ENCODE measurements around the gene CUBN. TPM values are rescaled to one million over a fixed set of nuclear protein-coding genes. Genes with fewer than 3 reads are reported as not detected.

The CUBN gene
- total RNA-seq, 1 experiment from 2014 or later, result 0.46 TPM

GRCh38 chr10:17177014-17177413 is 47.4 kb upstream of the CUBN start (continued):
- no peak for TF ChIP-seq ZNF232 (CRISPR knock-in tag; IDR thresholded peaks at IDR 0.05)
- TF ChIP-seq IRF2 (CRISPR knock-in tag; IDR thresholded peaks at IDR 0.05; ENCODE audit: borderline replicate concordance, low read depth), result no peak
- TF ChIP-seq JAZF1 (CRISPR knock-in tag; IDR thresholded peaks at IDR 0.05), result no peak
- no peak for TF ChIP-seq ELF4 (CRISPR knock-in tag; IDR thresholded peaks at IDR 0.05; ENCODE audit: low read depth)
- no peak for TF ChIP-seq GABPB1 (CRISPR knock-in tag; IDR thresholded peaks at IDR 0.05)
- no peak for TF ChIP-seq NR3C1 (CRISPR knock-in tag; conservative IDR thresholded peaks at IDR 0.05; ENCODE audit: low read depth)
- TF ChIP-seq CREM (CRISPR knock-in tag; IDR thresholded peaks at IDR 0.05), result no peak
- no peak for TF ChIP-seq ZNF423 (CRISPR knock-in tag; IDR thresholded peaks at IDR 0.05)
- no peak for TF ChIP-seq RELA (CRISPR knock-in tag; IDR thresholded peaks at IDR 0.05; ENCODE audit: borderline replicate concordance)
- TF ChIP-seq, protein P1, sequence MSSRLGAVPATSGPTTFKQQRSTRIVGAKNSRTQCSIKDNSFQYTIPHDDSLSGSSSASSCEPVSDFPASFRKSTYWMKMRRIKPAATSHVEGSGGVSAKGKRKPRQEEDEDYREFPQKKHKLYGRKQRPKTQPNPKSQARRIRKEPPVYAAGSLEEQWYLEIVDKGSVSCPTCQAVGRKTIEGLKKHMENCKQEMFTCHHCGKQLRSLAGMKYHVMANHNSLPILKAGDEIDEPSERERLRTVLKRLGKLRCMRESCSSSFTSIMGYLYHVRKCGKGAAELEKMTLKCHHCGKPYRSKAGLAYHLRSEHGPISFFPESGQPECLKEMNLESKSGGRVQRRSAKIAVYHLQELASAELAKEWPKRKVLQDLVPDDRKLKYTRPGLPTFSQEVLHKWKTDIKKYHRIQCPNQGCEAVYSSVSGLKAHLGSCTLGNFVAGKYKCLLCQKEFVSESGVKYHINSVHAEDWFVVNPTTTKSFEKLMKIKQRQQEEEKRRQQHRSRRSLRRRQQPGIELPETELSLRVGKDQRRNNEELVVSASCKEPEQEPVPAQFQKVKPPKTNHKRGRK (CRISPR knock-in tag; IDR thresholded peaks at IDR 0.05; ENCODE audit: borderline replicate concordance), result no peak

DNA sequence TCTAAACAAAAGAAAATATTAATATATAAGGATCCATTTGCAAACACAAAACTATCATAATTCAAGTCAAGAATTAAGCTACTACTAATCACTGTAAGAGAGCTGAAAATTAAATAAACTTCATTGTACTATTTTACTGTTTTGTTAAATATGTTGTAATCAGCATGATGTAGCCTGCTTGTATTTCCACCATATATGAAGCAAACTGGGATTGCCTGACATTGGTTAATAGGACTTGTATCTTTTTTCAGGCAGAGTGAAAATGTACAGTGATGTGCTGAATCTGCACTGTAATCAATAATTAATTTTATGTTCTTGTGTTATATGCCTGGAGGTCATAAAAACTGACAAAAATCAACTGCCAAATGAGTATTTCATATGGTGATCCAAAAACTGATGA is 46.5 kb upstream of the CUBN start:
- H3K27ac Mint-ChIP-seq, result no peak overlapping the region
- ATAC-seq, result no peak
- H3K36me3 Mint-ChIP-seq, result no peaks in the 10 kb centered on the region
- H3K4me1 Mint-ChIP-seq, result peaks cover 7% of the 10 kb centered on the region
- no peak overlapping the region for H3K4me3 Mint-ChIP-seq
- POLR2A ChIA-PET, result no interaction called here
- no peaks in the 10 kb centered on the region for H3K9me3 Mint-ChIP-seq
- no peaks in the 10 kb centered on the region for H3K27me3 Mint-ChIP-seq (ENCODE audit: low read depth)
- TF ChIP-seq NR3C1 (CRISPR knock-in tag; conservative IDR thresholded peaks at IDR 0.05; ENCODE audit: low read depth) (no peak), MAX (CRISPR knock-in tag; IDR thresholded peaks at IDR 0.05) (no peak), ZNF232 (CRISPR knock-in tag; IDR thresholded peaks at IDR 0.05) (no peak), SOX15 (CRISPR knock-in tag; IDR thresholded peaks at IDR 0.05) (no peak), GTF2I (CRISPR knock-in tag; conservative IDR thresholded peaks at IDR 0.05) (no peak), ATF1 (CRISPR knock-in tag; IDR thresholded peaks at IDR 0.05) (no peak), TP53 (CRISPR knock-in tag; IDR thresholded peaks at IDR 0.05) (no peak), GRHL2 (CRISPR knock-in tag; IDR thresholded peaks at IDR 0.05; ENCODE audit: insufficient replicate concordance, severe bottlenecking) (no peak), EMX1 (CRISPR knock-in tag; IDR thresholded peaks at IDR 0.05) (no peak), RELA (CRISPR knock-in tag; IDR thresholded peaks at IDR 0.05; ENCODE audit: borderline replicate concordance) (no peak), JAZF1 (CRISPR knock-in tag; IDR thresholded peaks at IDR 0.05) (no peak), ATF3 (CRISPR knock-in tag; conservative IDR thresholded peaks at IDR 0.05) (no peak)
- TF ChIP-seq, protein P2, sequence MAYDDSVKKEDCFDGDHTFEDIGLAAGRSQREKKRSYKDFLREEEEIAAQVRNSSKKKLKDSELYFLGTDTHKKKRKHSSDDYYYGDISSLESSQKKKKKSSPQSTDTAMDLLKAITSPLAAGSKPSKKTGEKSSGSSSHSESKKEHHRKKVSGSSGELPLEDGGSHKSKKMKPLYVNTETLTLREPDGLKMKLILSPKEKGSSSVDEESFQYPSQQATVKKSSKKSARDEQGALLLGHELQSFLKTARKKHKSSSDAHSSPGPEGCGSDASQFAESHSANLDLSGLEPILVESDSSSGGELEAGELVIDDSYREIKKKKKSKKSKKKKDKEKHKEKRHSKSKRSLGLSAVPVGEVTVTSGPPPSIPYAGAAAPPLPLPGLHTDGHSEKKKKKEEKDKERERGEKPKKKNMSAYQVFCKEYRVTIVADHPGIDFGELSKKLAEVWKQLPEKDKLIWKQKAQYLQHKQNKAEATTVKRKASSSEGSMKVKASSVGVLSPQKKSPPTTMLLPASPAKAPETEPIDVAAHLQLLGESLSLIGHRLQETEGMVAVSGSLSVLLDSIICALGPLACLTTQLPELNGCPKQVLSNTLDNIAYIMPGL (CRISPR knock-in tag; IDR thresholded peaks at IDR 0.05), result no peak
- TF ChIP-seq, protein P3, sequence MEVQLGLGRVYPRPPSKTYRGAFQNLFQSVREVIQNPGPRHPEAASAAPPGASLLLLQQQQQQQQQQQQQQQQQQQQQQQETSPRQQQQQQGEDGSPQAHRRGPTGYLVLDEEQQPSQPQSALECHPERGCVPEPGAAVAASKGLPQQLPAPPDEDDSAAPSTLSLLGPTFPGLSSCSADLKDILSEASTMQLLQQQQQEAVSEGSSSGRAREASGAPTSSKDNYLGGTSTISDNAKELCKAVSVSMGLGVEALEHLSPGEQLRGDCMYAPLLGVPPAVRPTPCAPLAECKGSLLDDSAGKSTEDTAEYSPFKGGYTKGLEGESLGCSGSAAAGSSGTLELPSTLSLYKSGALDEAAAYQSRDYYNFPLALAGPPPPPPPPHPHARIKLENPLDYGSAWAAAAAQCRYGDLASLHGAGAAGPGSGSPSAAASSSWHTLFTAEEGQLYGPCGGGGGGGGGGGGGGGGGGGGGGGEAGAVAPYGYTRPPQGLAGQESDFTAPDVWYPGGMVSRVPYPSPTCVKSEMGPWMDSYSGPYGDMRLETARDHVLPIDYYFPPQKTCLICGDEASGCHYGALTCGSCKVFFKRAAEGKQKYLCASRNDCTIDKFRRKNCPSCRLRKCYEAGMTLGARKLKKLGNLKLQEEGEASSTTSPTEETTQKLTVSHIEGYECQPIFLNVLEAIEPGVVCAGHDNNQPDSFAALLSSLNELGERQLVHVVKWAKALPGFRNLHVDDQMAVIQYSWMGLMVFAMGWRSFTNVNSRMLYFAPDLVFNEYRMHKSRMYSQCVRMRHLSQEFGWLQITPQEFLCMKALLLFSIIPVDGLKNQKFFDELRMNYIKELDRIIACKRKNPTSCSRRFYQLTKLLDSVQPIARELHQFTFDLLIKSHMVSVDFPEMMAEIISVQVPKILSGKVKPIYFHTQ (CRISPR knock-in tag; IDR thresholded peaks at IDR 0.05), result no peak
- TF ChIP-seq, protein P4, sequence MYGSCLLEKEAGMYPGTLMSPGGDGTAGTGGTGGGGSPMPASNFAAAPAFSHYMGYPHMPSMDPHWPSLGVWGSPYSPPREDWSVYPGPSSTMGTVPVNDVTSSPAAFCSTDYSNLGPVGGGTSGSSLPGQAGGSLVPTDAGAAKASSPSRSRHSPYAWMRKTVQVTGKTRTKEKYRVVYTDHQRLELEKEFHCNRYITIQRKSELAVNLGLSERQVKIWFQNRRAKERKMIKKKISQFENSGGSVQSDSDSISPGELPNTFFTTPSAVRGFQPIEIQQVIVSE (CRISPR knock-in tag; IDR thresholded peaks at IDR 0.05; ENCODE audit: borderline replicate concordance), result no peak
- TF ChIP-seq, protein P5, sequence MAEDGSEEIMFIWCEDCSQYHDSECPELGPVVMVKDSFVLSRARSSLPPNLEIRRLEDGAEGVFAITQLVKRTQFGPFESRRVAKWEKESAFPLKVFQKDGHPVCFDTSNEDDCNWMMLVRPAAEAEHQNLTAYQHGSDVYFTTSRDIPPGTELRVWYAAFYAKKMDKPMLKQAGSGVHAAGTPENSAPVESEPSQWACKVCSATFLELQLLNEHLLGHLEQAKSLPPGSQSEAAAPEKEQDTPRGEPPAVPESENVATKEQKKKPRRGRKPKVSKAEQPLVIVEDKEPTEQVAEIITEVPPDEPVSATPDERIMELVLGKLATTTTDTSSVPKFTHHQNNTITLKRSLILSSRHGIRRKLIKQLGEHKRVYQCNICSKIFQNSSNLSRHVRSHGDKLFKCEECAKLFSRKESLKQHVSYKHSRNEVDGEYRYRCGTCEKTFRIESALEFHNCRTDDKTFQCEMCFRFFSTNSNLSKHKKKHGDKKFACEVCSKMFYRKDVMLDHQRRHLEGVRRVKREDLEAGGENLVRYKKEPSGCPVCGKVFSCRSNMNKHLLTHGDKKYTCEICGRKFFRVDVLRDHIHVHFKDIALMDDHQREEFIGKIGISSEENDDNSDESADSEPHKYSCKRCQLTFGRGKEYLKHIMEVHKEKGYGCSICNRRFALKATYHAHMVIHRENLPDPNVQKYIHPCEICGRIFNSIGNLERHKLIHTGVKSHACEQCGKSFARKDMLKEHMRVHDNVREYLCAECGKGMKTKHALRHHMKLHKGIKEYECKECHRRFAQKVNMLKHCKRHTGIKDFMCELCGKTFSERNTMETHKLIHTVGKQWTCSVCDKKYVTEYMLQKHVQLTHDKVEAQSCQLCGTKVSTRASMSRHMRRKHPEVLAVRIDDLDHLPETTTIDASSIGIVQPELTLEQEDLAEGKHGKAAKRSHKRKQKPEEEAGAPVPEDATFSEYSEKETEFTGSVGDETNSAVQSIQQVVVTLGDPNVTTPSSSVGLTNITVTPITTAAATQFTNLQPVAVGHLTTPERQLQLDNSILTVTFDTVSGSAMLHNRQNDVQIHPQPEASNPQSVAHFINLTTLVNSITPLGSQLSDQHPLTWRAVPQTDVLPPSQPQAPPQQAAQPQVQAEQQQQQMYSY (CRISPR knock-in tag; IDR thresholded peaks at IDR 0.05), result no peak
- CTCF ChIA-PET, result interaction anchor here (1.6 kb wide), 1 partner anchor 54 kb away, joined by 5 read pairs; no protein-coding TSS in a partner anchor
- no peak for DNase-seq (ENCODE audit: low spot score)

Measured in WTC11 (cell line).